ENCODE results near the gene RAB40C. TPM values are rescaled to one million over a fixed set of nuclear protein-coding genes. Genes with fewer than 3 reads are reported as not detected.

The RAB40C gene
- total and polyA plus RNA-seq, 9 of the 15 experiments (the other 6 are each of a cell fraction or from before 2014, with no cell fraction given), result 0.17 to 23.4 (median 8.7) TPM

- 60% methylated on average over 10 of the region's 20 CpGs for WGBS (ENCODE audit: insufficient coverage, low coverage, missing lambda C conversion rate)
Observed at GRCh38 chr16:659618-660017, 69.8 kb downstream of the RAB40C start.

GRCh38 chr16:660132-660458 is 70.2 kb downstream of the RAB40C start:
- WGBS (ENCODE audit: insufficient coverage, low coverage, missing lambda C conversion rate), result 38% methylated on average over 6 of the region's 6 CpGs
- no peaks in the 10 kb centered on the region; the same call in 2 of the 3 replicates for H3K79me2 ChIP-seq (ENCODE audit: control insufficient read depth, insufficient read depth, low read length)
- no peak overlapping the region for H3K27ac ChIP-seq (ENCODE audit: extremely low read depth, low read depth, low read length)
- no peaks in the 10 kb centered on the region for H4K20me1 ChIP-seq (replicated peaks; ENCODE audit: control insufficient read depth, insufficient read depth, low read length)
- no peaks in the 10 kb centered on the region for H3K9me1 ChIP-seq (ENCODE audit: control insufficient read depth, insufficient read depth, low read length)
- peak overlapping the region; percentile 18; the same call in 1 of the 2 replicates for H3K4me3 ChIP-seq
- in situ Hi-C loops (cut with MboI) (no loop called here), intact Hi-C loops (cut with micrococcal nuclease) (loop anchor here (2.0 to 10.0 kb wide), 2 partner anchors 71 to 265 kb away; partner anchors contain the start of gene NME4)
- H3K9ac ChIP-seq (ENCODE audit: insufficient read depth in 1 of 2, low read depth in 2 of 2, low read length in 2 of 2), result peak overlapping the region in 1 of 2 experiments; percentile 53; a peak in 3 of 4 replicates
- ChIA-PET CTCF (ENCODE audit: low intra/inter-chr PET ratio) (interaction anchor here (1.9 kb wide), 1 partner anchor 81 kb away, joined by 8 read pairs; no protein-coding TSS in a partner anchor), POLR2A (interaction anchor here (0.6 to 1.4 kb wide), 4 partner anchors 9 to 81 kb away, joined by 3 to 6 read pairs (median 4); no protein-coding TSS in a partner anchor)
- FAIRE-seq, result no peak
- H3K27me3 ChIP-seq (ENCODE audit: control insufficient read depth in 2 of 2, insufficient read depth in 2 of 2, low read length in 2 of 2), result no peaks in the 10 kb centered on the region
- no peaks in the 10 kb centered on the region for H3K9me3 ChIP-seq (replicated peaks; ENCODE audit: control insufficient read depth, insufficient read depth, low read depth, low read length)
- BruUV-seq (replicated peaks), result no TSS peak
- peak overlapping the region; percentile 89; the same call in 1 of the 2 replicates for H2AFZ ChIP-seq (ENCODE audit: low read depth, low read length)
- no peaks in the 10 kb centered on the region for H3K36me3 ChIP-seq (ENCODE audit: control insufficient read depth, insufficient read depth, low read length)
- H3K4me2 ChIP-seq (ENCODE audit: insufficient read depth, low read length), result peak overlapping the region; percentile 66
- no peak for ATAC-seq
- peaks cover 2 to 92% of the 10 kb centered on the region in 2 experiments; a peak in 4 of 5 replicates for H3K4me1 ChIP-seq (replicated peaks in 1 of 2; ENCODE audit: control insufficient read depth in 2 of 2, insufficient read depth in 2 of 2, low read length in 2 of 2)
- DNase-seq (ENCODE audit: extremely low read depth in 1 of 4, low spot score in 3 of 4), result no peak
- TF ChIP-seq MTA2 (IDR thresholded peaks at IDR 0.05; ENCODE audit: low read depth) (no peak), BCOR (IDR thresholded peaks at IDR 0.05) (no peak), DIDO1 (tag; IDR thresholded peaks at IDR 0.05; ENCODE audit: low read depth) (no peak), CHD1 (IDR thresholded peaks at IDR 0.05; ENCODE audit: low read length) (no peak), TCF7L2 (IDR thresholded peaks at IDR 0.05; ENCODE audit: low read depth, low read length) (no peak), FIP1L1 (IDR thresholded peaks at IDR 0.05; ENCODE audit: low read depth, low read length, poor library complexity, severe bottlenecking) (peak; percentile 46), MTF1 (CRISPR knock-in tag; IDR thresholded peaks at IDR 0.05; ENCODE audit: borderline replicate concordance) (no peak), ZNF436 (CRISPR knock-in tag; IDR thresholded peaks at IDR 0.05) (no peak), GABPB1 (CRISPR knock-in tag; IDR thresholded peaks at IDR 0.05) (no peak), PCBP1 (IDR thresholded peaks at IDR 0.05; ENCODE audit: low read depth, low read length, poor library complexity, severe bottlenecking) (peak; percentile 15), PHB (CRISPR knock-in tag; IDR thresholded peaks at IDR 0.05) (no peak), MEIS2 (IDR thresholded peaks at IDR 0.05; ENCODE audit: partially characterized antibody) (no peak)
- TF ChIP-seq, protein P1, sequence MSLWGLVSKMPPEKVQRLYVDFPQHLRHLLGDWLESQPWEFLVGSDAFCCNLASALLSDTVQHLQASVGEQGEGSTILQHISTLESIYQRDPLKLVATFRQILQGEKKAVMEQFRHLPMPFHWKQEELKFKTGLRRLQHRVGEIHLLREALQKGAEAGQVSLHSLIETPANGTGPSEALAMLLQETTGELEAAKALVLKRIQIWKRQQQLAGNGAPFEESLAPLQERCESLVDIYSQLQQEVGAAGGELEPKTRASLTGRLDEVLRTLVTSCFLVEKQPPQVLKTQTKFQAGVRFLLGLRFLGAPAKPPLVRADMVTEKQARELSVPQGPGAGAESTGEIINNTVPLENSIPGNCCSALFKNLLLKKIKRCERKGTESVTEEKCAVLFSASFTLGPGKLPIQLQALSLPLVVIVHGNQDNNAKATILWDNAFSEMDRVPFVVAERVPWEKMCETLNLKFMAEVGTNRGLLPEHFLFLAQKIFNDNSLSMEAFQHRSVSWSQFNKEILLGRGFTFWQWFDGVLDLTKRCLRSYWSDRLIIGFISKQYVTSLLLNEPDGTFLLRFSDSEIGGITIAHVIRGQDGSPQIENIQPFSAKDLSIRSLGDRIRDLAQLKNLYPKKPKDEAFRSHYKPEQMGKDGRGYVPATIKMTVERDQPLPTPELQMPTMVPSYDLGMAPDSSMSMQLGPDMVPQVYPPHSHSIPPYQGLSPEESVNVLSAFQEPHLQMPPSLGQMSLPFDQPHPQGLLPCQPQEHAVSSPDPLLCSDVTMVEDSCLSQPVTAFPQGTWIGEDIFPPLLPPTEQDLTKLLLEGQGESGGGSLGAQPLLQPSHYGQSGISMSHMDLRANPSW (CRISPR knock-in tag; IDR thresholded peaks at IDR 0.05), result no peak

More at GRCh38 chr16:659618-660017, 69.8 kb downstream of the RAB40C start:
- POLR2A ChIA-PET, result interaction anchor here (0.6 to 1.4 kb wide), 3 partner anchors 9 to 71 kb away, joined by 3 to 6 read pairs (median 3); no protein-coding TSS in a partner anchor
- H3K9me1 ChIP-seq (ENCODE audit: control insufficient read depth, insufficient read depth, low read length), result no peaks in the 10 kb centered on the region
- no TSS peak for BruUV-seq (replicated peaks)
- no peak overlapping the region for H3K4me2 ChIP-seq (ENCODE audit: insufficient read depth, low read length)
- DNase-seq (ENCODE audit: extremely low read depth in 1 of 4, low spot score in 3 of 4), result no peak
- no peaks in the 10 kb centered on the region for H3K36me3 ChIP-seq (ENCODE audit: control insufficient read depth, insufficient read depth, low read length)
- no peak overlapping the region for H2AFZ ChIP-seq (ENCODE audit: low read depth, low read length)
- peak overlapping the region in 1 of 2 experiments; percentile 53; a peak in 2 of 4 replicates for H3K9ac ChIP-seq (ENCODE audit: insufficient read depth in 1 of 2, low read depth in 2 of 2, low read length in 2 of 2)
- H3K9me3 ChIP-seq (replicated peaks; ENCODE audit: control insufficient read depth, insufficient read depth, low read depth, low read length), result no peaks in the 10 kb centered on the region
- no peak overlapping the region for H3K4me3 ChIP-seq
- CTCF ChIA-PET (ENCODE audit: low intra/inter-chr PET ratio), result no interaction called here
- no peaks in the 10 kb centered on the region for H4K20me1 ChIP-seq (replicated peaks; ENCODE audit: control insufficient read depth, insufficient read depth, low read length)
- H3K4me1 ChIP-seq (replicated peaks in 1 of 2; ENCODE audit: control insufficient read depth in 2 of 2, insufficient read depth in 2 of 2, low read length in 2 of 2), result peaks cover 2 to 96% of the 10 kb centered on the region in 2 experiments; a peak in 4 of 5 replicates
- no peak for ATAC-seq
- no peaks in the 10 kb centered on the region for H3K27me3 ChIP-seq (ENCODE audit: control insufficient read depth in 2 of 2, insufficient read depth in 2 of 2, low read length in 2 of 2)
- H3K27ac ChIP-seq (ENCODE audit: extremely low read depth, low read depth, low read length), result no peak overlapping the region
- no peaks in the 10 kb centered on the region; the same call in 2 of the 3 replicates for H3K79me2 ChIP-seq (ENCODE audit: control insufficient read depth, insufficient read depth, low read length)
- TF ChIP-seq PCBP1 (IDR thresholded peaks at IDR 0.05; ENCODE audit: low read depth, low read length, poor library complexity, severe bottlenecking), result peak; percentile 16
- no peak for TF ChIP-seq ZNF133 (CRISPR knock-in tag; IDR thresholded peaks at IDR 0.05)
- intact Hi-C loops (cut with micrococcal nuclease) (loop anchor here (2.0 to 10.0 kb wide), 2 partner anchors 71 to 265 kb away; partner anchors contain the start of gene NME4), in situ Hi-C loops (cut with MboI) (no loop called here)
- FAIRE-seq, result no peak
